ENCODE measurements around the gene MTHFR.

GRCh38 chr1:11746092-11746491 is 59.7 kb downstream of the MTHFR start:
- TF ChIP-seq CTCF (IDR thresholded peaks at IDR 0.05; ENCODE audit: insufficient read depth, low read length) (no peak), POLR2AphosphoS5 (IDR thresholded peaks at IDR 0.05; ENCODE audit: low read depth) (no peak)

Measured in HL-60 (cell line).